GM12864 (cell line): ENCODE data around the gene CD53.
"Not testable (repeated sequence)": the region's sequence is repeated elsewhere in the genome, so short reads cannot be mapped to it uniquely, and the experiment has no call there.

Experiments used
- DNase-seq: peaks from one replicate; pipeline ENCODE4 v3.0.0-alpha.2; 2011; ENCODE audit warnings: low read depth
- H3K4me3 ChIP-seq: 2 replicates; pipeline ENCODE4 v1.5.1; 2011; ENCODE audit warnings: mild to moderate bottlenecking, low read depth, low read length, control low read depth
- CTCF ChIP-seq: IDR thresholded peaks from 2 replicates; pipeline ENCODE4 v1.5.1; 2011; ENCODE audit warnings: low read depth, mild to moderate bottlenecking, moderate library complexity, low read length, control low read depth, inconsistent platforms; ENCODE audit errors: missing control alignments

The CD53 gene

GRCh38 chr1:110853135-110853534, 19.8 kb upstream of the CD53 start:
- TF ChIP-seq CTCF, result no peak
- DNase-seq, result no peak
- H3K4me3 ChIP-seq, result no peak overlapping the region

- no peak for DNase-seq
- H3K4me3 ChIP-seq, result no peak overlapping the region
- no peak for TF ChIP-seq CTCF
Measured at GRCh38 chr1:110856410-110856809, 16.5 kb upstream of the CD53 start.

- no peak for TF ChIP-seq CTCF
- no peak for DNase-seq
- H3K4me3 ChIP-seq, result no peak overlapping the region
Measured at GRCh38 chr1:110857964-110858948, 14.7 kb upstream of the CD53 start.

GRCh38 chr1:110859062-110859461, 13.9 kb upstream of the CD53 start:
- no peak for TF ChIP-seq CTCF
- DNase-seq, result no peak
- H3K4me3 ChIP-seq, result no peak overlapping the region

GRCh38 chr1:110860174-110860573, 12.8 kb upstream of the CD53 start:
- DNase-seq, result no peak
- TF ChIP-seq CTCF, result no peak
- H3K4me3 ChIP-seq, result no peak overlapping the region

- not testable (repeated sequence) for DNase-seq, H3K4me3 ChIP-seq
Measured at GRCh38 chr1:110860620-110861019, 12.3 kb upstream of the CD53 start.

- DNase-seq, H3K4me3 ChIP-seq: not testable (repeated sequence)
Measured at GRCh38 chr1:110861942-110862341, 11.0 kb upstream of the CD53 start.

- no peak overlapping the region for H3K4me3 ChIP-seq
- no peak for TF ChIP-seq CTCF
- no peak for DNase-seq
Measured at GRCh38 chr1:110864287-110864686, 8.7 kb upstream of the CD53 start.
